NOMO-1 (cell line): Measurements from ENCODE around the gene SPATC1L.

Experiments used
- DNase-seq, 2 experiments: peaks; one replicate each; lab custom pipeline; 2025; ENCODE audit not compliant: unreplicated experiment in 2 of 2; lab: John Stamatoyannopoulos, UW

The SPATC1L gene

DNA sequence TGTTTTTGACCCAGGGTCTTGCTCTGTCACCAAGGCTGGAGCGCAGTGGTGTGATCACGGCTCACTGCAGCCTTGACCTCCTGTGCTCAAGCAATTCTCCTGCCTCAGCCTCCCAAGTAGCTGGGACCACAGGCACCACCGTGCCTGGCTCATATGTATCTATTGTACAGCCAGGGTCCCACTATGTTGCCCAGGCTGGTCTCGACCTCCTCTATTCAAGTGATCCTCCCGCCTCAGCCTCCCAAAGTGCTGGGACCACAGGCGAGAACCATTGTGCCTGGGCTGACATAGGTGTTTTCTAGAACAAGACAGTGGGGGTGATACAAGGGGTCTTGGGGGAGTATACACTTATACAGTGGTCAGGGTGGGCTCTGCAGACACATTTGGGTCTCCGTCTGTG, 46.4 kb downstream of the SPATC1L start:
- DNase-seq: no peak

- no peak for DNase-seq
Observed at GRCh38 chr21:46136739-46137349, 47.4 kb downstream of the SPATC1L start.

GRCh38 chr21:46135782-46136395, 48.4 kb downstream of the SPATC1L start:
- no peak for DNase-seq

GRCh38 chr21:46131838-46132651, 52.2 kb downstream of the SPATC1L start:
- no peak for DNase-seq

DNA sequence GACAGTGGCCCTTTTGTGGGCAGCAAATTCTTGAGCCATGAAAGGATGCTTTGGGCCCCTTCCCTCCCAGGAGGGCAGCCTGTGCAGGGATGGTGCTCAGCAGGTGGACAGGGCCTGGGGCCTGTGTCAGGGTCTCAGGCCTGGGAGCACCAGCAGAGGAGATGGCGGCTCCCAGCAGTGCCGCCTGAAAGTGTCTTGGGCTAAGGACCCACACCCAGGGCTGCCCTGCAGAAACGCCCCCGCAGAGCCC, 52.7 kb downstream of the SPATC1L start:
- no peak for DNase-seq

DNA sequence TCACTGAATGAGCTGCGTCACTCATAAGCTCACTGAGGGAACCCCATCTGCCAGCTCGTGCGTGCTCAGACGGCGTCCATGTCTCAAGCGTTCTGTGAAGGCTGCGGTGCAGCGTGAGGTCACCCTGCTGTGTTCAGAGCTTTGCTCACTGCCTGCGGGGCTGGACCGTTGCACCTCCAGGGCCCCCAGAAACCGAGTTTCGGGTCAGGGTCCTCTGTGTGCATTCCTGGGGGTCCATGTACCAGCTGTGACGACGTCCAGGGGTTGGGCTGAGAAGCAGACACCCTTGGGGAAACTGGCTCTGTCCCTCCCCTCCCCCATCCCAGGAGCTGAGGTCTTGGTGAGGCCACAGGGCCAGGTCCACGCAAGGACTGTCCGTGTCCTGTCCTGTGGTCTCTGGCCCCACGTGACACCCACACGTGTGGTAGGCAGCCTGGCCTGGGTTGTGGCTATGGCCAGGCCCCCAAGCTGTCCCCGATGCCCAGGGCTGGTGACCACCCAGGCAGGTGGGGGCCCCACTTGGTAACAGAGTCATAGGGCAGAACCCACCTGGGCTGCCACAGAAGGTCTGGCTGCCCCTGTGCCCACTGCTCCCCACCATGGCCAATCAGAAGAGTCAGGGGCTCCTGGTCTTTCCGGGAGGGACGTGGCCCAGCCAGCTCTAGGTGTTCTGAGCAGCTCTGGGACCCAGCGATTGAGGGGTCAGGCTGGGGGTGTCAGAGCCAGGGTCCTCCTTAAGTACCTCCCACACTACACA, 53.2 kb downstream of the SPATC1L start:
- DNase-seq: no peak

- no peak for DNase-seq
Observed at GRCh38 chr21:46129846-46130651, 54.2 kb downstream of the SPATC1L start.

DNA sequence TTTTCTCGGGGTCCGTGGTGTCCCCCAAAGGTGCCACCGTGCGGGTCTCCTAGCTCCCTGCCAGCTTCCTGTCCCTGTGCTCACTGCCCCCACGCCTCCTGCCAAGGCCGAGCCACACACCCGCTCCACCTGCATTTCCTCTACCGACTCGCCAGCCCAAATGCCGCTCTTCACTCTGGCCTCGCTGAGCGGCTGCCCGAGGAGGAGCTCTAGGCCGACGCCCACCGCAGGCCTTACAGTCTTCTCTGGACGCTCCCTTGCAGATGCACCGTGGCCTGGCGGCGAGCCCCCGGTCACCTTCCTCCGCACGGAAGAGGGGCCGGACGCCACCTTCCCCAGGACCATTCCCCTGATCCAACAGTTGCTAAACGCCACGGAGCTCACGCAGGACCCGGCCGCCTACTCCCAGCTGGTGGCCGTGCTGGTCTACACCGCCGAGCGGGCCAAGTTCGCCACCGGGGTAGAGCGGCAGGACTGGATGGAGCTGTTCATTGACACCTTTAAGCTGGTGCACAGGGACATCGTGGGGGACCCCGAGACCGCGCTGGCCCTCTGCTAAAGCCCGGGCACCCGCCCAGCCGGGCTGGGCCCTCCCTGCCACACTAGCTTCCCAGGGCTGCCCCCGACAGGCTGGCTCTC, 55.2 kb downstream of the SPATC1L start:
- DNase-seq: no peak

DNA sequence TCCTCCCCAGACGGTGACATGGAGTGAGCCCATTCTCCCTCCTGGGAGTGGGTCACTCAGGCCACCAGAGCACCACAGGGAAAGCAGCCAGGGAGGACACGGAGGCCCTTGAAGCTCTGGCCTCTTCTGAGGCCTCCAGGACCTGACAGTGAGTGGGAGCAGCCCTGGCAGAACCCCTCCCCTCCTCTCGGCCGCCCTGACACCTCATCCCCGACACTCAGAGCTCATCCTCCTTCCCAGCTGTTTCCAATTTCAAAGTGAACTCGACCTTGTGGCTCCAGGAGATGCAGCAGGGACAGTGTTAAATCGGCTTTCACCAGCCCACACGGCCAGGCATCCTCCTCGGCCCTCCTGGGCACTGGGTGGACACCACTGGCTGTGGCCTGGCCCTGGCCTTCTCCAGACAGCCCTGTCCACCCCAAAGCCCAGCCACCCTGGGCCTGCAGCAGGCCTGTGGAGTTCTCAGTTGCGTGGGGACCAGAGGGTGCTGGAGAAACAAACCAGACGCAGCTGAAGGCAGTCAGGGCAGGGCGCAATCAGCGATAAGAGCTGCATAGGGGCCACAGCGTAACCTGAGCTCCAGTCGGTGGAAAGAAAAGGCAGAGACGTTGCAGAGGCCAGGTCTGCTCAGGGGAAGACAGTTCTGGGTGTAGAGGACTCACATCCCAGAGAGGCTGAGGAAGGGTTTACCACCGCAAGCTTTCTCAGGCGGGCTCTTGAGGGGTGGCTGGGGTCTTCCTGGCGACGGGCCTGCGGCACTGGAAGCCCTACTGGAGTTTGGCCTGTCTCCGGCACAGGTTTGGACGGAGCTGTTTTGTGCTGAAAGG, 55.9 kb downstream of the SPATC1L start:
- no peak for DNase-seq

DNA sequence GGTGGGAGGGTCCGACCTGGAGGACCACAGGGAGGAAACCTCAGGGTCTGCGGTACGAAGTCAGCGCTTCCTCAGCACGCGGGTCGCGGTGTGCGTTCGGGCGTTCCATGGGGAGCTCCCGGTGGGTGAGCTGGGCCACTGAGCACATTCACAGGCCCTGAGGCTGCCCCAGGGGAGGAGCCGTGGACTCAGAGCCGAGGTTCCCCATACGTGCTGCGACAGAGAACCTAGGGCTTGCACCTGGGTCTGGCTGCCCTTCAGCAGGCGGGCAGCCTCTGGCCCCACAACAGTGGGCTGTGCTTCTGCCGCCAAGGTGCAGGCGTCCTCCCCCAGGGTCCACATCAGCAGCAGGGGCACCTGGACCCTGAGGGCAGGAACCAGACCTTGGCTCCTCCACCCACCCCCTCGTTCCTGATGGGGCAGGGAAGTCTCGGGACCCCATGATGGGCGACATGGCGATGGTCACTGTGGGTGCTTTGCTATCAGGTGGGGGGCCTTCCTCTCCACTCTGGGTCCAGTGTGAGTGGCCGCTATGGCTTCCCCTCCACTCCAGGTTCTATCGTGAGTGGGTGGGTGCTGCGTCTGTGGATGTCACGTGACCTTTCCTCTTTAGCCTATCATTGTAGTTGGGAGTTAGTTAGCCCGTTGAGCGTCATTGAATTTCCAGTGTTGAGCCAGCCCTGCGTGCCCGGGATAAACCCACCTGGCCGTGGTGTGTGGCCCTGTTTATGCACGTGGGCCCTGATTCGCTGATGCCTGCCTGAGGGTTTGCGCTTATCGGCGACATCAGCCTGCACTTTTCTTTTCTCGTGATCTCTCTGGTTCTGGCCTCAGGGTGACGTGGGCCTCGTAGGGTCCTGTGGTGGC, 56.8 kb downstream of the SPATC1L start:
- DNase-seq: no peak

- DNase-seq: no peak
Observed at GRCh38 chr21:46126309-46127238, 57.7 kb downstream of the SPATC1L start.

GRCh38 chr21:46125846-46126301, 58.4 kb downstream of the SPATC1L start:
- DNase-seq: no peak

DNA sequence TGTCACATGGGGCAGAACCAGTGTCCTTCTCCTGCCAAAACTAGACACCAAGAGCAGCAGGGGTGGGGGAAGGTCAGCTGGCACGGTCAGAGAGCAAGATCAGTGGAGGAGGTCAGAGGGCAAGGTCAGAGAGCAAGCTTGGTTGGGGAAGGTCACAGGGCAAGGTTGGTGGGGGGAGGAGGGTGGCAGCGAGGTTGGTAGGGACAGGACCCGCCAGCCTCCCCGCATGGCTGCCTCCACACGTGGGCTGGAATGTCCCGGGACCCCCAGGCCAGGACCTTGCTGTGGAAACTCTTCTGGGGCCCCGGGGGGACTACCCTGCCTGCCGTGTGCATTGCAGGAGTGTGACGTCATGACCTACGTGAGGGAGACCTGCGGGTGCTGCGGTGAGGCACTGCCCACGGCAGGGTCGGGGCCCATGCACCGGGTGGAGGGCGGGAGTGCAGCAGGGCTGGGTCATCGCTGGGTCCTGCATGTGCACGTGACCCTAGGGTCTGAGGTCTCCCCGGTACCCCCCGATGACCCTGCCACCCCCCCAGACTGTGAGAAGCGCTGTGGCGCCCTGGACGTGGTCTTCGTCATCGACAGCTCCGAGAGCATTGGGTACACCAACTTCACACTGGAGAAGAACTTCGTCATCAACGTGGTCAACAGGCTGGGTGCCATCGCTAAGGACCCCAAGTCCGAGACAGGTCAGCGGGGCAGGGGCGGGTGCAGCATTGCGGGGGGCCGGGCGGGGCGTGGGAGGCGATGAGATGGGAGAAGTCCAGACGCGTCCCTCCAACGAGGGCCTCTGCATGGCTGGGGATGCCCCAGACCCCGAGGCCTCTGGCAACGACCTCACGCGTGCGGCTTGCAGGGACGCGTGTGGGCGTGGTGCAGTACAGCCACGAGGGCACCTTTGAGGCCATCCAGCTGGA, 59.1 kb downstream of the SPATC1L start:
- DNase-seq: no peak

DNA sequence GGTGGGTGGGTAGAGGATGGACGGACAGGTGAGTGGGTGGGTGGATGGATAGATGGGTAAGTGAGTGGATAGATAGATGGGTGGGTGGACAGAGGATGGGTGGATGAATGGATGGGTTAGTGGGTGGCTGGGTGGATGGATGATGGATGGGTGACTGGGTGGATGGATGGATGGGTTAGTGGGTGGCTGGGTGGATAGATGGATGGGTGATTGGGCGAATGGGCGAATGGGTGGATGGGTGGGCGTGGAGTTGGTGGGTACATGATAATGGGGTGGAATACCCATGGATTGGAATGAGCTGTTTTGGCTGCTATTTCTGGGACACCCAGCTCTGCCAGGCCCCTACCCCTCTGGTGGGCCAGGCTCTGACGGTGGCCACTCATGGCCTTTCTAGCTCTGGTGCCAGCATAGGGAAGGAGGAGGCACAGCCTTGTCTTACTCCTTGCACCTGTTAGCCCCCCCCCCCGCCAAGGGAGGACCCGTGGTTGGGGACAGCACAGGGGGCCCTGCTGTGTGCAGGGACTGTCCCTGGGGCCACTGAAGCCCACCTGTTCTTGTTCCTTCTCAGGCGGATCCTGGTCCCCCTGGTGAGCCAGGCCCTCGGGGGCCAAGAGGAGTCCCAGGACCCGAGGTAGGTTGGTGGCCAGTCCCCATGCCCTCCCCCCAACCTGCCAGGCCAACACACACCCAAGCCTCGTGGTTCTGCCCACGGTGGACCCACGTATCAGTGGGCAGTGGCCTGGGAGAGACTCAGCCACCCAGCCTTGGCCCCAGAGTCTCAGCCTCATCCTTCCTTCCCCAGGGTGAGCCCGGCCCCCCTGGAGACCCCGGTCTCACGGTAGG, 60.0 kb downstream of the SPATC1L start:
- DNase-seq: no peak
